GM23338 (cell line): ENCODE data around the gene TSC22D1. TPM values are rescaled to one million over a fixed set of nuclear protein-coding genes. Genes with fewer than 3 reads are reported as not detected.
A peak's percentile ranks its signal among the peaks of the same experiment; 100 is the strongest.

Source experiments
- ATAC-seq: fragments of 200-7000 bp; cut with Tn5 transposase; 3 replicates; pipeline ENCODE4 v1.9.1; 2020
- DNase-seq: peaks from one replicate; pipeline ENCODE4 v3.0.0-alpha.2; 2015; ENCODE audit warnings: low spot score
- H2AFZ ChIP-seq: fragments of 200-600 bp; sonication (generic); 2 replicates; pipeline ENCODE4 v1.8.0; 2016; ENCODE audit warnings: antibody characterized with exemption, mild to moderate bottlenecking, moderate library complexity
- H3F3A ChIP-seq: fragments of 200-600 bp; sonication (generic); replicated peaks from 2 replicates; pipeline ENCODE4 v1.8.0; 2017; ENCODE audit warnings: antibody characterized with exemption, mixed run types, low read depth
- H3K27ac ChIP-seq: fragments of 200-600 bp; sonication (generic); 2 replicates; pipeline ENCODE4 v1.6.1; 2016; ENCODE audit warnings: low read depth
- H3K27me3 ChIP-seq: fragments of 200-600 bp; sonication (generic); 2 replicates; pipeline ENCODE4 v1.8.0; 2016; ENCODE audit warnings: mild to moderate bottlenecking, mixed run types, moderate library complexity; ENCODE audit not compliant: insufficient read depth
- H3K36me3 ChIP-seq: fragments of 200-600 bp; sonication (generic); 2 replicates; pipeline ENCODE4 v1.8.0; 2016; ENCODE audit warnings: mild to moderate bottlenecking; ENCODE audit not compliant: insufficient read depth
- H3K4me1 ChIP-seq: fragments of 200-600 bp; sonication (generic); 2 replicates; pipeline ENCODE4 v1.8.0; 2016; ENCODE audit warnings: mild to moderate bottlenecking, moderate library complexity; ENCODE audit not compliant: insufficient read depth
- H3K4me2 ChIP-seq: fragments of 200-600 bp; sonication (generic); 2 replicates; pipeline ENCODE4 v1.7.1; 2017; ENCODE audit warnings: mixed run types
- H3K4me3 ChIP-seq: fragments of 200-600 bp; sonication (generic); 2 replicates; pipeline ENCODE4 v1.6.1; 2016; ENCODE audit warnings: mixed run types
- H3K79me2 ChIP-seq: fragments of 200-600 bp; sonication (generic); replicated peaks from 2 replicates; pipeline ENCODE4 v1.8.0; 2017; ENCODE audit warnings: mild to moderate bottlenecking; ENCODE audit not compliant: insufficient read depth
- H3K9me2 ChIP-seq: fragments of 200-600 bp; sonication (generic); 2 replicates; pipeline ENCODE4 v1.8.0; 2017; ENCODE audit not compliant: insufficient read depth
- H4K20me1 ChIP-seq: fragments of 200-600 bp; sonication (generic); replicated peaks from 2 replicates; pipeline ENCODE4 v1.8.0; 2017; ENCODE audit warnings: mild to moderate bottlenecking; ENCODE audit not compliant: insufficient read depth
- H3K27ac Mint-ChIP-seq: 2 replicates; pipeline ENCODE4 v1.8.0; 2020; ENCODE audit warnings: inconsistent platforms, mild to moderate bottlenecking, moderate library complexity, mixed read lengths
- H3K27me3 Mint-ChIP-seq: 3 replicates; pipeline ENCODE4 v1.8.0; 2022; ENCODE audit warnings: low read depth, mild to moderate bottlenecking, moderate library complexity, mixed read lengths, inconsistent platforms; ENCODE audit not compliant: insufficient read depth, poor library complexity
- H3K36me3 Mint-ChIP-seq: 3 replicates; pipeline ENCODE4 v1.8.0; 2021; ENCODE audit warnings: low read depth, mild to moderate bottlenecking, inconsistent platforms, moderate library complexity, mixed read lengths
- H3K4me1 Mint-ChIP-seq: 3 replicates; pipeline ENCODE4 v1.8.0; 2020; ENCODE audit warnings: mild to moderate bottlenecking, inconsistent platforms, mixed read lengths
- H3K4me3 Mint-ChIP-seq: 3 replicates; pipeline ENCODE4 v1.8.0; 2021; ENCODE audit warnings: moderate library complexity, mild to moderate bottlenecking, inconsistent platforms, mixed read lengths
- H3K9me3 Mint-ChIP-seq: 3 replicates; pipeline ENCODE4 v1.8.0; 2020; ENCODE audit warnings: moderate library complexity, mild to moderate bottlenecking, inconsistent platforms, mixed read lengths
- CREB1 ChIP-seq: fragments of 250-450 bp; sonication (Bioruptor Pico); IDR thresholded peaks from 2 replicates; pipeline ENCODE4 v1.5.0; 2020; ENCODE audit warnings: low read depth, mild to moderate bottlenecking, moderate library complexity
- CTCF ChIP-seq, 2 experiments: fragments of 200-600 bp in 1 of 2; sonication (generic) in 1 of 2; conservative IDR thresholded peaks; 2 replicates each; pipeline versions ENCODE4 v1.5.1 to v1.6.1; 2016 to 2017; ENCODE audit warnings: antibody characterized with exemption in 2 of 2, low read depth in 2 of 2, mild to moderate bottlenecking in 2 of 2, moderate library complexity in 1 of 2
- ETS1 ChIP-seq: IDR thresholded peaks from 2 replicates; pipeline ENCODE4 v1.6.1; 2016; ENCODE audit warnings: antibody characterized with exemption
- EZH2 ChIP-seq: fragments of 200-600 bp; sonication (generic); IDR thresholded peaks from one replicate; pipeline ENCODE4 v1.8.0; 2017; ENCODE audit warnings: antibody characterized with exemption, mild to moderate bottlenecking, low read depth; ENCODE audit not compliant: unreplicated experiment
- EZH2phosphoT487 ChIP-seq: fragments of 200-600 bp; sonication (generic); IDR thresholded peaks from one replicate; pipeline ENCODE4 v1.8.1; 2018; ENCODE audit warnings: antibody characterized with exemption; ENCODE audit not compliant: unreplicated experiment
- JUNB ChIP-seq: IDR thresholded peaks from one replicate; pipeline ENCODE4 v1.6.1; 2016; ENCODE audit warnings: antibody characterized with exemption; ENCODE audit not compliant: unreplicated experiment
- NANOG ChIP-seq: IDR thresholded peaks from 2 replicates; pipeline ENCODE4 v1.6.1; 2016; ENCODE audit warnings: antibody characterized with exemption, borderline replicate concordance
- POLR2AphosphoS5 ChIP-seq: IDR thresholded peaks from 2 replicates; pipeline ENCODE4 v1.6.1; 2016; ENCODE audit warnings: antibody characterized with exemption, low read depth
- REST ChIP-seq: IDR thresholded peaks from one replicate; pipeline ENCODE4 v1.6.1; 2018; ENCODE audit warnings: antibody characterized with exemption; ENCODE audit not compliant: unreplicated experiment
- STAT1 ChIP-seq: IDR thresholded peaks from one replicate; pipeline ENCODE4 v1.6.1; 2016; ENCODE audit warnings: antibody characterized with exemption; ENCODE audit not compliant: unreplicated experiment
- ZNF114 ChIP-seq: fragments of 250-450 bp; sonication (Bioruptor Pico); IDR thresholded peaks from 2 replicates; pipeline ENCODE4 v1.5.0; 2020; ENCODE audit warnings: mild to moderate bottlenecking, moderate library complexity
- ZNF331 ChIP-seq: fragments of 250-450 bp; sonication (Bioruptor Pico); IDR thresholded peaks from 2 replicates; pipeline ENCODE4 v1.5.0; 2020; ENCODE audit warnings: low read depth, mild to moderate bottlenecking, moderate library complexity
- polyA plus RNA-seq: library from polyadenylated mRNA; unstranded; fragments of >200 nt; fragmentation: Nextera tagmentation; extraction: Ambion mirVana; gene quantifications from 2 replicates; pipeline ENCODE4 v1.2.1, GENCODE V29; 2016
- total RNA-seq: library from RNA; depleted of rRNA; stranded (reverse); fragments of >200 nt; shearing (Covaris generic); gene quantifications from 2 replicates; pipeline ENCODE4 v1.2.3, GENCODE V29; 2014

Gene TSC22D1
- total and polyA plus RNA-seq, 2 experiments from 2014 or later: 58.5 to 114 TPM

GRCh38 chr13:44537248-44537647 lies 38.9 kb downstream of the TSC22D1 start:
- H4K20me1 ChIP-seq: peaks cover 5% of the 10 kb centered on the region
- H3K4me3 Mint-ChIP-seq: no peak overlapping the region
- H3K9me2 ChIP-seq: no peaks in the 10 kb centered on the region
- no peak overlapping the region for H3K27ac Mint-ChIP-seq
- H3K27ac ChIP-seq: no peak overlapping the region
- no peaks in the 10 kb centered on the region for H3K27me3 ChIP-seq
- H3K9me3 Mint-ChIP-seq: no peaks in the 10 kb centered on the region
- H3F3A ChIP-seq: no peaks in the 10 kb centered on the region
- peaks cover 4% of the 10 kb centered on the region for H3K27me3 Mint-ChIP-seq
- no peak overlapping the region for H3K4me2 ChIP-seq
- peaks cover 4% of the 10 kb centered on the region; the same call in 2 of the 3 replicates for H3K36me3 Mint-ChIP-seq
- H3K4me3 ChIP-seq: no peak overlapping the region
- ATAC-seq (no peak), DNase-seq (no peak)
- peaks cover 12% of the 10 kb centered on the region for H3K79me2 ChIP-seq
- no peak overlapping the region for H2AFZ ChIP-seq
- peaks cover 1% of the 10 kb centered on the region; the same call in 1 of the 2 replicates for H3K4me1 ChIP-seq
- TF ChIP-seq CREB1 (CRISPR knock-in tag) (no peak), ZNF331 (no peak)
- peaks cover 3% of the 10 kb centered on the region for H3K4me1 Mint-ChIP-seq
- H3K36me3 ChIP-seq: no peaks in the 10 kb centered on the region

GRCh38 chr13:44523146-44524015 lies 52.7 kb downstream of the TSC22D1 start:
- Histone ChIP-seq H2AFZ (no peak overlapping the region), H3K4me2 (no peak overlapping the region; the same call in 1 of the 2 replicates), H3F3A (no peaks in the 10 kb centered on the region), H3K9me2 (no peaks in the 10 kb centered on the region), H3K4me3 (no peak overlapping the region), H4K20me1 (peaks cover 13% of the 10 kb centered on the region; the same call in 1 of the 2 replicates), H3K79me2 (peaks cover 31% of the 10 kb centered on the region; the same call in 1 of the 2 replicates), H3K36me3 (no peaks in the 10 kb centered on the region), H3K27ac (no peak overlapping the region), H3K4me1 (peaks cover 19% of the 10 kb centered on the region), H3K27me3 (no peaks in the 10 kb centered on the region)
- no peaks in the 10 kb centered on the region for H3K9me3 Mint-ChIP-seq
- DNase-seq: peak; percentile 19
- H3K27me3 Mint-ChIP-seq: no peaks in the 10 kb centered on the region
- H3K4me1 Mint-ChIP-seq: peaks cover 24% of the 10 kb centered on the region
- no peak for TF ChIP-seq CTCF (conservative IDR thresholded peaks at IDR 0.05; ENCODE audit: low read depth in 2 of 2)
- no peak for TF ChIP-seq STAT1
- no peak for TF ChIP-seq REST
- TF ChIP-seq EZH2: no peak
- no peak for TF ChIP-seq EZH2phosphoT487
- TF ChIP-seq ZNF114 (CRISPR knock-in tag): no peak
- TF ChIP-seq POLR2AphosphoS5: no peak
- TF ChIP-seq JUNB: no peak
- no peak for TF ChIP-seq CREB1 (CRISPR knock-in tag)
- TF ChIP-seq ETS1: no peak
- no peak for TF ChIP-seq NANOG
- no peak for ATAC-seq
- H3K4me3 Mint-ChIP-seq: no peak overlapping the region
- no peaks in the 10 kb centered on the region for H3K36me3 Mint-ChIP-seq
- H3K27ac Mint-ChIP-seq: no peak overlapping the region
